Osteoblast (primary cell): ENCODE results near the gene LCE1C. TPM values are rescaled to one million over a fixed set of nuclear protein-coding genes. Genes with fewer than 3 reads are reported as not detected.

Experiments
- DNase-seq: peaks from one replicate; pipeline ENCODE4 v3.0.0; 2011; ENCODE audit warnings: low spot score, mixed read lengths; ENCODE audit not compliant: insufficient read length; ENCODE audit errors: missing footprints
- H2AFZ ChIP-seq: 2 replicates; pipeline ENCODE4 v1.6.0; 2011; ENCODE audit warnings: mild to moderate bottlenecking, low read length
- H3K27ac ChIP-seq: 2 replicates; pipeline ENCODE4 v1.5.1; 2011; ENCODE audit warnings: mild to moderate bottlenecking, low read depth, low read length, moderate library complexity
- H3K27me3 ChIP-seq: 2 replicates; pipeline ENCODE4 v1.6.0; 2012; ENCODE audit warnings: mild to moderate bottlenecking, control low read depth, inconsistent platforms, low read length, moderate library complexity; ENCODE audit not compliant: insufficient read depth
- H3K36me3 ChIP-seq: 2 replicates; pipeline ENCODE4 v1.5.1; 2011; ENCODE audit warnings: mild to moderate bottlenecking, low read length, control low read depth, moderate library complexity; ENCODE audit not compliant: insufficient read depth
- H3K4me1 ChIP-seq: 2 replicates; pipeline ENCODE4 v1.5.1; 2011; ENCODE audit warnings: mild to moderate bottlenecking, low read length, control low read depth, moderate library complexity; ENCODE audit not compliant: insufficient read depth
- H3K4me2 ChIP-seq: 2 replicates; pipeline ENCODE4 v1.6.0; 2011; ENCODE audit warnings: mild to moderate bottlenecking, low read length; ENCODE audit not compliant: insufficient read depth
- H3K4me3 ChIP-seq: fragments of 200-600 bp; sonication (generic); 3 replicates; pipeline ENCODE4 v1.5.1; 2012; ENCODE audit warnings: mild to moderate bottlenecking, low read length, inconsistent platforms; ENCODE audit not compliant: insufficient read depth
- H3K79me2 ChIP-seq: 2 replicates; pipeline ENCODE4 v1.6.0; 2012; ENCODE audit warnings: mild to moderate bottlenecking, low read length, control low read depth, inconsistent platforms; ENCODE audit not compliant: insufficient read depth
- H3K9me3 ChIP-seq: 2 replicates; pipeline ENCODE4 v1.5.1; 2011; ENCODE audit warnings: low read depth, low read length, control low read depth
- H4K20me1 ChIP-seq: 2 replicates; pipeline ENCODE4 v1.6.0; 2012; ENCODE audit warnings: mild to moderate bottlenecking, low read length, control low read depth; ENCODE audit not compliant: insufficient read depth
- CTCF ChIP-seq: IDR thresholded peaks from 2 replicates; pipeline ENCODE4 v1.5.1; 2011; ENCODE audit warnings: mild to moderate bottlenecking, low read depth, low read length, moderate library complexity; ENCODE audit errors: extremely low read depth
- total RNA-seq: library from RNA; depleted of rRNA; stranded (reverse); fragments of >200 nt; gene quantifications from 2 replicates; pipeline ENCODE4 v1.2.3, GENCODE V29; 2012

LCE1C gene
- total RNA-seq, 1 donor: not detected

GRCh38 chr1:152757747-152758146 lies 48.7 kb downstream of the LCE1C start, which contains the start of gene KPRP:
TSS of gene KPRP (plus strand) at chr1:152758025. CDS start at chr1:152759589, 1,564 bp downstream.
- Histone ChIP-seq H3K4me2 (no peak within 1 kb of the TSS), H3K4me3 (no peak within 1 kb of the TSS), H4K20me1 (no peaks in the 10 kb centered on the region), H3K9me3 (no peaks in the 10 kb centered on the region), H3K27me3 (no peaks in the 10 kb centered on the region), H3K4me1 (no peaks in the 10 kb centered on the region), H2AFZ (no peak within 1 kb of the TSS), H3K36me3 (no peaks in the 10 kb centered on the region), H3K79me2 (no peaks in the 10 kb centered on the region), H3K27ac (no peak within 1 kb of the TSS)
- no peak for TF ChIP-seq CTCF
- DNase-seq: no peak

- H3K9me3 ChIP-seq: no peaks in the 10 kb centered on the region
- peak; percentile 78 for DNase-seq
- no peak overlapping the region for H3K4me2 ChIP-seq
- H3K36me3 ChIP-seq: no peaks in the 10 kb centered on the region
- no peak overlapping the region for H3K4me3 ChIP-seq
- H3K79me2 ChIP-seq: no peaks in the 10 kb centered on the region
- no peak for TF ChIP-seq CTCF
- H3K4me1 ChIP-seq: no peaks in the 10 kb centered on the region
- H4K20me1 ChIP-seq: no peaks in the 10 kb centered on the region
- no peak overlapping the region for H3K27ac ChIP-seq
- H3K27me3 ChIP-seq: no peaks in the 10 kb centered on the region
- H2AFZ ChIP-seq: no peak overlapping the region
Measured at GRCh38 chr1:152756872-152757271, 49.6 kb downstream of the LCE1C start.

Other genes with a start within 250 kb of the LCE1C start
- gene LCE3E, start 239.9 kb downstream of the LCE1C start, total RNA-seq: not detected in 2 replicates
- gene LCE3D, start 226.1 kb downstream of the LCE1C start, total RNA-seq: not detected in 2 replicates
- gene LCE3C, start 206.4 kb downstream of the LCE1C start, total RNA-seq: not detected in 2 replicates
- gene LCE3B, start 192.8 kb downstream of the LCE1C start, total RNA-seq: not detected in 2 replicates
- not detected in 2 replicates for gene LCE3A, start 183.5 kb downstream of the LCE1C start, total RNA-seq
- not detected in 2 replicates for gene LCE2D, start 143.3 kb downstream of the LCE1C start, total RNA-seq
- not detected in 2 replicates for gene LCE2C, start 131.4 kb downstream of the LCE1C start, total RNA-seq
- gene LCE2B, start 120.5 kb downstream of the LCE1C start, total RNA-seq: not detected in 2 replicates
- gene LCE2A, start 108.3 kb downstream of the LCE1C start, total RNA-seq: not detected in 2 replicates
- not detected in 2 replicates for gene LCE4A, start 98.5 kb downstream of the LCE1C start, total RNA-seq
- not detected in 2 replicates for gene KPRP, start 48.6 kb downstream of the LCE1C start, total RNA-seq
- gene LCE1F, start 31.5 kb downstream of the LCE1C start, total RNA-seq: not detected in 2 replicates
- gene LCE1E, start 20.4 kb downstream of the LCE1C start, total RNA-seq: not detected in 2 replicates
- not detected in 2 replicates for gene LCE1D, start 9.9 kb downstream of the LCE1C start, total RNA-seq
- gene LCE1B, start 5.3 kb upstream of the LCE1C start, total RNA-seq: not detected in 2 replicates
- gene LCE1A, start 20.8 kb upstream of the LCE1C start, total RNA-seq: not detected in 2 replicates
- not detected in 2 replicates for gene LCE6A, start 36.2 kb upstream of the LCE1C start, total RNA-seq
- gene LCE7A, start 53.3 kb upstream of the LCE1C start, total RNA-seq: not detected in 2 replicates
- not detected in 2 replicates for gene SMCP, start 71.7 kb upstream of the LCE1C start, total RNA-seq
- not detected in 2 replicates for gene IVL, start 101.9 kb upstream of the LCE1C start, total RNA-seq
- gene SPRR5, start 140.6 kb upstream of the LCE1C start, total RNA-seq: not detected in 2 replicates
- gene SPRR4, start 164.0 kb upstream of the LCE1C start, total RNA-seq: not detected in 2 replicates
- gene SPRR1A, start 177.4 kb upstream of the LCE1C start, total RNA-seq: not detected in 2 replicates
- gene SPRR3, start 195.1 kb upstream of the LCE1C start, total RNA-seq: not detected in 2 replicates
- gene SPRR1B, start 224.6 kb upstream of the LCE1C start, total RNA-seq: not detected in 2 replicates
- not detected in 2 replicates for gene SPRR2D, start 234.5 kb upstream of the LCE1C start, total RNA-seq